Stomach (tissue), 9 donors: ENCODE data around the gene TIMM17A. TPM values are rescaled to one million over a fixed set of nuclear protein-coding genes. Genes with fewer than 3 reads are reported as not detected.

Source experiments
- DNase-seq, 2 donors: peaks; one replicate each; pipeline versions ENCODE4 v3.0.0 to v3.0.0-alpha.2; 2013 to 2019
- H3K27ac ChIP-seq, 5 donors: fragments of 200-600 bp in 4 of 5; sonication (generic) in 4 of 5; one replicate each; pipeline ENCODE4 v1.5.1; 2013 to 2019; ENCODE audit warnings: mild to moderate bottlenecking in 1 of 5, moderate library complexity in 1 of 5
- H3K27me3 ChIP-seq, 3 donors: fragments of 200-600 bp; sonication (generic); one replicate each; pipeline ENCODE4 v1.5.1; 2017 to 2019; ENCODE audit warnings: mixed run types in 1 of 3
- H3K36me3 ChIP-seq, 4 donors: fragments of 200-600 bp; sonication (generic); 1 replicate in 3 of 4; 2 replicates in 1 of 4; pipeline ENCODE4 v1.5.1; 2016 to 2019
- H3K4me1 ChIP-seq, 4 donors: fragments of 200-600 bp; sonication (generic); one replicate each; pipeline ENCODE4 v1.5.1; 2016 to 2019
- H3K4me3 ChIP-seq, 4 donors: fragments of 200-600 bp; sonication (generic) in 3 of 4; one replicate each; pipeline ENCODE4 v1.5.1; 2016 to 2019; ENCODE audit warnings: mild to moderate bottlenecking in 1 of 4
- H3K9me3 ChIP-seq, 4 donors: fragments of 200-600 bp; sonication (generic); one replicate each; pipeline ENCODE4 v1.5.1; 2016 to 2019
- EP300 ChIP-seq: sonication (generic); formaldehyde crosslinking; IDR thresholded peaks from one replicate; pipeline ENCODE4 v1.6.1; 2017; ENCODE audit warnings: antibody characterized with exemption
- POLR2A ChIP-seq, 4 donors: fragments of 450-650 bp; IDR thresholded peaks; one replicate each; pipeline ENCODE4 v1.6.1; 2016; ENCODE audit warnings: antibody characterized with exemption in 4 of 4, control low read depth in 2 of 4, mild to moderate bottlenecking in 1 of 4, moderate library complexity in 1 of 4
- POLR2AphosphoS5 ChIP-seq, 3 donors: sonication (generic); formaldehyde crosslinking; IDR thresholded peaks; one replicate each; pipeline ENCODE4 v1.6.1; 2016; ENCODE audit warnings: antibody characterized with exemption in 3 of 3
- WGBS, 5 donors: extraction: QIAGEN DNeasy Blood & Tissue Kit in 3 of 5; methylation state at CpG; one replicate each; pipeline versions ENCODE4 v1.1.5 to v1.1.7; 2013 to 2018; 5-methylcytosine and 5-hydroxymethylcytosine counted together
- intact Hi-C: fragments of 100-400 bp; cut with DNase I; formaldehyde crosslinking; loops from one replicate; pipeline ENCODE4 v1.15.1; 2023; ENCODE audit warnings: low total_unique reads
- polyA plus RNA-seq, 3 donors: library from polyadenylated mRNA; stranded (reverse); fragments of 200-250 nt; gene quantifications; one replicate each; pipeline ENCODE4 v1.2.3, GENCODE V29; 2013
- total RNA-seq, 5 donors: library from RNA; depleted of rRNA; stranded (reverse); fragments of >200 nt; gene quantifications; one replicate each; pipeline versions ENCODE4 v1.1.0 to v1.2.3, GENCODE V29; 2014 to 2016
- TF ChIP-seq, protein P1 (sequence below), 7 experiments: fragments of 450-650 bp in 4 of 7; fragments of 200-600 bp in 3 of 7; sonication (generic) in 3 of 7; IDR thresholded peaks; one replicate each; pipeline ENCODE4 v1.5.1; 2016 to 2019; ENCODE audit warnings: antibody characterized with exemption in 7 of 7, control low read depth in 2 of 7, mild to moderate bottlenecking in 1 of 7
- donor health status: healthy with polysubstance abuse.
- donor health status: Bipolar disorder and iron deficiency.
- donor health status: healthy.

Gene TIMM17A
- total and polyA plus RNA-seq, 8 donors: 3.2 to 48.8 (median 29.5) TPM

DNA sequence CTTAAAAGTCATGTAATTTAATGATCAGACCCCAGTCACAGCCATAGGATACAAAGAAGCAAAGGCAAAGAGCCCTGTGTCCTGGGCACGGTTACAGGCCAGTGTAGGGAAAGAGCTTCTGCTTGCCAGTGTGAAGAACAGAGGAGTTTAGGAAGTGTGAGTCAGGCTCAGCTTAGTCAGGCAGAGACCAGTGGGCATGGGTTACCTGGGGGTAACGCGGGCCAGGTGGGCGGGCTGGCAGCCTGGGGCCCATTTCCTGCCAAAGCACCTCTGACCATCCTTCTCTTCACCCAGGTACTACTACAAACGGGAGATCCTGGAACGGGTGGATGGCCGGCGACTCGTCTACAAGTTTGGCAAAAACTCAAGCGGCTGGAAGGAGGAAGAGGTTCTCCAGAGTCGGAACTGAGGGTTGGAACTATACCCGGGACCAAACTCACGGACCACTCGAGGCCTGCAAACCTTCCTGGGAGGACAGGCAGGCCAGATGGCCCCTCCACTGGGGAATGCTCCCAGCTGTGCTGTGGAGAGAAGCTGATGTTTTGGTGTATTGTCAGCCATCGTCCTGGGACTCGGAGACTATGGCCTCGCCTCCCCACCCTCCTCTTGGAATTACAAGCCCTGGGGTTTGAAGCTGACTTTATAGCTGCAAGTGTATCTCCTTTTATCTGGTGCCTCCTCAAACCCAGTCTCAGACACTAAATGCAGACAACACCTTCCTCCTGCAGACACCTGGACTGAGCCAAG lies 59.8 kb downstream of the TIMM17A start:
- peak overlapping the region; percentile 4 to 64 (median 59) for H3K4me3 ChIP-seq
- H3K36me3 ChIP-seq: peaks cover 30 to 42% (median 41%) of the 10 kb centered on the region in 4 donors
- WGBS, 5 donors: 30 to 68% (median 43%) methylated on average over 17 of the region's 17 CpGs
- DNase-seq: peak; percentile 43 to 55
- peaks cover 0 to 13% (median 0%) of the 10 kb centered on the region in 3 donors for H3K27me3 ChIP-seq
- TF ChIP-seq EP300 (no peak), POLR2A (IDR thresholded peaks at IDR 0.05) (peak in 1 of 4 donors; percentile 34), POLR2AphosphoS5 (IDR thresholded peaks at IDR 0.05) (peak in 2 of 3 donors; percentile 49 to 83)
- TF ChIP-seq, protein P1, sequence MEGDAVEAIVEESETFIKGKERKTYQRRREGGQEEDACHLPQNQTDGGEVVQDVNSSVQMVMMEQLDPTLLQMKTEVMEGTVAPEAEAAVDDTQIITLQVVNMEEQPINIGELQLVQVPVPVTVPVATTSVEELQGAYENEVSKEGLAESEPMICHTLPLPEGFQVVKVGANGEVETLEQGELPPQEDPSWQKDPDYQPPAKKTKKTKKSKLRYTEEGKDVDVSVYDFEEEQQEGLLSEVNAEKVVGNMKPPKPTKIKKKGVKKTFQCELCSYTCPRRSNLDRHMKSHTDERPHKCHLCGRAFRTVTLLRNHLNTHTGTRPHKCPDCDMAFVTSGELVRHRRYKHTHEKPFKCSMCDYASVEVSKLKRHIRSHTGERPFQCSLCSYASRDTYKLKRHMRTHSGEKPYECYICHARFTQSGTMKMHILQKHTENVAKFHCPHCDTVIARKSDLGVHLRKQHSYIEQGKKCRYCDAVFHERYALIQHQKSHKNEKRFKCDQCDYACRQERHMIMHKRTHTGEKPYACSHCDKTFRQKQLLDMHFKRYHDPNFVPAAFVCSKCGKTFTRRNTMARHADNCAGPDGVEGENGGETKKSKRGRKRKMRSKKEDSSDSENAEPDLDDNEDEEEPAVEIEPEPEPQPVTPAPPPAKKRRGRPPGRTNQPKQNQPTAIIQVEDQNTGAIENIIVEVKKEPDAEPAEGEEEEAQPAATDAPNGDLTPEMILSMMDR (IDR thresholded peaks at IDR 0.05): no peak
- intact Hi-C loops: loop anchor here (5.0 kb wide), 1 partner anchor 117 kb away; no protein-coding TSS in a partner anchor
- peaks cover 10 to 29% (median 16%) of the 10 kb centered on the region in 4 donors for H3K4me1 ChIP-seq
- peak overlapping the region; percentile 88 to 94 (median 92) for H3K27ac ChIP-seq
- no peaks in the 10 kb centered on the region for H3K9me3 ChIP-seq

DNA sequence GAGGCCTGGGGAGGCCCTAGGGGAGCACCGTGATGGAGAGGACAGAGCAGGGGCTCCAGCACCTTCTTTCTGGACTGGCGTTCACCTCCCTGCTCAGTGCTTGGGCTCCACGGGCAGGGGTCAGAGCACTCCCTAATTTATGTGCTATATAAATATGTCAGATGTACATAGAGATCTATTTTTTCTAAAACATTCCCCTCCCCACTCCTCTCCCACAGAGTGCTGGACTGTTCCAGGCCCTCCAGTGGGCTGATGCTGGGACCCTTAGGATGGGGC lies 60.3 kb downstream of the TIMM17A start:
- TF ChIP-seq EP300 (no peak), POLR2A (IDR thresholded peaks at IDR 0.05) (no peak), POLR2AphosphoS5 (IDR thresholded peaks at IDR 0.05) (no peak)
- TF ChIP-seq, protein P1 (IDR thresholded peaks at IDR 0.05): no peak
- DNase-seq: peak in 1 of 2 donors; percentile 26
- Histone ChIP-seq H3K4me1 (peaks cover 10 to 29% (median 16%) of the 10 kb centered on the region in 4 donors), H3K36me3 (peaks cover 30 to 42% (median 41%) of the 10 kb centered on the region in 4 donors), H3K27me3 (peaks cover 0 to 13% (median 0%) of the 10 kb centered on the region in 3 donors), H3K27ac (peak overlapping the region; percentile 88 to 94 (median 92)), H3K4me3 (peak overlapping the region in 3 of 4 donors; percentile 57 to 64 (median 61)), H3K9me3 (no peaks in the 10 kb centered on the region)
- 28 to 71% (median 50%) methylated on average over 3 of the region's 3 CpGs for WGBS, 5 donors
- intact Hi-C loops: no loop called here

DNA sequence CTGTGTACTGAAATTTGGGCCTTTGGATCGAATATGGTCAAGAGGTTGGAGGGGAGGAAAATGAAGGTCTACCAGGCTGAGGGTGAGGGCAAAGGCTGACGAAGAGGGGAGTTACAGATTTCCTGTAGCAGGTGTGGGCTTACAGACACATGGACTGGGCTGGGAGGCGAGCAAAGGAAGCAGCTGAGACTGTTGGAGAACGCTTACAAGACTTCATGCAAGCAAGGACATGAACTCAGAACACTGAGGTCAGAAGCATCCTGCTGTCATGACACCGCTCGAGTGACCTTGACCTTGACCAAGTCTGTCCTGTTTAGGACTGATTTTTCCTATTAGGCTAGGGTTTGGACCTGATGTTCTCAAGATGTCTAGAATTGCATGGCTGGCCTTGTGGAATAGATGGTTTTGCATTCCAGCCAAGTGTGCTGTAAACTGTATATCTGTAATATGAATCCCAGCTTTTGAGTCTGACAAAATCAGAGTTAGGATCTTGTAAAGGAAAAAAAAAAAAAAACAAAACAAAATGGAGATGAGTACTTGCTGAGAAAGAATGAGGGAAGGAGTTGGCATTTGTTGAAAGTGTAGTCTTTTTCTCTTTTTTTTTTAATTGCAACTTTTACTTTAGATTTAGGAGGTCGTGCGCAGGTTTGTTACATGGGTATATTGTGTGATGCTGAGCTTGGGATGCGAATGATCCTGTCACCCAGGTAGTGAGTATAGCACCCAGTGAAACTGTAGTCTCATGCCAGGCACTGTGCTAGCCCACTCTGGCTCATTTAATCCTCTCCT lies 60.9 kb downstream of the TIMM17A start:
- 49 to 64% (median 54%) methylated on average over 9 of the region's 9 CpGs for WGBS, 5 donors
- peaks cover 0 to 13% (median 0%) of the 10 kb centered on the region in 3 donors for H3K27me3 ChIP-seq
- peak overlapping the region; percentile 88 to 94 (median 92) for H3K27ac ChIP-seq
- peak; percentile 30 to 72 for DNase-seq
- no peak for TF ChIP-seq EP300
- no peak for TF ChIP-seq POLR2A (IDR thresholded peaks at IDR 0.05)
- peak in 2 of 3 donors; percentile 29 to 95 for TF ChIP-seq POLR2AphosphoS5 (IDR thresholded peaks at IDR 0.05)
- TF ChIP-seq, protein P1 (IDR thresholded peaks at IDR 0.05): no peak
- H3K36me3 ChIP-seq: peaks cover 30 to 42% (median 41%) of the 10 kb centered on the region in 4 donors
- peak overlapping the region in 3 of 4 donors; percentile 2 to 64 (median 61) for H3K4me3 ChIP-seq
- peaks cover 10 to 29% (median 16%) of the 10 kb centered on the region in 4 donors for H3K4me1 ChIP-seq
- intact Hi-C loops: no loop called here
- no peaks in the 10 kb centered on the region for H3K9me3 ChIP-seq
